MM.1S (cell line): Measurements from ENCODE around the gene HOXB6.

Experiments
- CTCF ChIP-seq: fragments of 300-600 bp; sonication (generic); IDR thresholded peaks from 2 replicates; pipeline ENCODE4 v1.5.1; 2016; ENCODE audit warnings: antibody characterized with exemption, low read length, mixed read lengths
- EZH2 ChIP-seq: fragments of 300-600 bp; sonication (generic); optimal IDR thresholded peaks from 2 replicates; pipeline ENCODE3; 2017; ENCODE audit warnings: low read depth, mild to moderate bottlenecking, antibody characterized with exemption, low read length, mixed read lengths
- EZH2phosphoT487 ChIP-seq: fragments of 300-600 bp; sonication (generic); IDR thresholded peaks from 2 replicates; pipeline ENCODE4 v1.6.1; 2018; ENCODE audit warnings: antibody characterized with exemption, low read length

- TF ChIP-seq EZH2phosphoT487 (no peak), EZH2 (no peak), CTCF (no peak)
Measured at GRCh38 chr17:48612456-48612853, 7.7 kb upstream of the HOXB6 start.
